Measurements from ENCODE around the gene TBR1. TPM values are rescaled to one million over a fixed set of nuclear protein-coding genes. Genes with fewer than 3 reads are reported as not detected.

TBR1 gene
- under 1 TPM in 1 of 5 experiments, not detected in 4; 0.02 TPM for total RNA-seq
- polyA plus RNA-seq, result not detected
- total RNA-seq, result not detected

- Mint-ChIP-seq H3K36me3 (peaks cover 0 to 14% (median 0%) of the 10 kb centered on the region in 5 donors), H3K4me1 (peaks cover 32 to 54% (median 52%) of the 10 kb centered on the region in 7 donors), H3K9me3 (peaks cover 0 to 4% (median 0%) of the 10 kb centered on the region in 11 donors), H3K27me3 (peaks cover 68 to 73% (median 70%) of the 10 kb centered on the region in 5 donors), H3K27ac (peak within 1 kb of the TSS in 2 of 9 donors; percentile 26 to 48), H3K4me3 (peak within 1 kb of the TSS; percentile 54 to 84 (median 74))
- ATAC-seq, result no peak
- H3K27me3 ChIP-seq (ENCODE audit: control insufficient read depth in 2 of 2, insufficient read depth in 2 of 2, low read length in 2 of 2), result peaks cover 7 to 56% of the 10 kb centered on the region in 2 donors
- peak in 1 of 9 donors; percentile 31 for DNase-seq
- no peak within 1 kb of the TSS for H3K27ac ChIP-seq (ENCODE audit: low read depth, low read length)
- no peaks in the 10 kb centered on the region for H3K9me3 ChIP-seq (ENCODE audit: control insufficient read depth in 2 of 3, low read length in 3 of 3)
- ChIA-PET CTCF (no interaction called here), POLR2A (no interaction called here)
- peaks cover 23 to 31% of the 10 kb centered on the region in 2 donors for H3K4me1 ChIP-seq (ENCODE audit: control insufficient read depth in 2 of 2, insufficient read depth in 2 of 2, low read length in 2 of 2)
- intact Hi-C loops (cut with micrococcal nuclease), result loop anchor here (1.0 to 10.0 kb wide), 7 partner anchors 8 to 536 kb away; partner anchors contain the start of gene PSMD14 (in 2 of the 2)
- H3K36me3 ChIP-seq (ENCODE audit: control insufficient read depth in 2 of 3, insufficient read depth in 3 of 3, low read length in 3 of 3), result no peaks in the 10 kb centered on the region
- peak within 1 kb of the TSS; percentile 43 for H3K4me3 ChIP-seq (ENCODE audit: low read length)
Observed at GRCh38 chr2:161415987-161416707, at the start of gene TBR1. TBR1 (plus strand) TSS chr2:161416297; CDS start chr2:161416411, 114 bp downstream.

- DNase-seq (no peak), ATAC-seq (no peak)
- Histone ChIP-seq H3K4me3 (ENCODE audit: low read length) (no peak overlapping the region), H3K4me1 (ENCODE audit: control insufficient read depth in 2 of 2, insufficient read depth in 2 of 2, low read length in 2 of 2) (no peaks in the 10 kb centered on the region), H3K36me3 (ENCODE audit: control insufficient read depth in 2 of 3, insufficient read depth in 3 of 3, low read length in 3 of 3) (peaks cover 0 to 5% (median 4%) of the 10 kb centered on the region in 3 experiments), H3K27ac (ENCODE audit: low read depth, low read length) (no peak overlapping the region), H3K27me3 (ENCODE audit: control insufficient read depth in 2 of 2, insufficient read depth in 2 of 2, low read length in 2 of 2) (no peaks in the 10 kb centered on the region), H3K9me3 (ENCODE audit: control insufficient read depth in 2 of 3, low read length in 3 of 3) (peaks cover 0 to 3% (median 0%) of the 10 kb centered on the region in 3 experiments)
- Mint-ChIP-seq H3K27me3 (no peaks in the 10 kb centered on the region), H3K27ac (no peak overlapping the region), H3K4me1 (peaks cover 0 to 9% (median 5%) of the 10 kb centered on the region in 7 donors), H3K4me3 (no peak overlapping the region), H3K36me3 (peaks cover 4 to 57% (median 40%) of the 10 kb centered on the region in 5 donors), H3K9me3 (peaks cover 0 to 13% (median 4%) of the 10 kb centered on the region in 11 donors)
- ChIA-PET CTCF (no interaction called here), POLR2A (no interaction called here)
- intact Hi-C loops (cut with micrococcal nuclease), result no loop called here
Observed at GRCh38 chr2:161367675-161368074, 48.4 kb upstream of the TBR1 start.

GRCh38 chr2:161369311-161369710, 46.8 kb upstream of the TBR1 start:
- no peaks in the 10 kb centered on the region for H3K27me3 Mint-ChIP-seq
- Histone ChIP-seq H3K4me1 (ENCODE audit: control insufficient read depth in 2 of 2, insufficient read depth in 2 of 2, low read length in 2 of 2) (no peaks in the 10 kb centered on the region), H3K27ac (ENCODE audit: low read depth, low read length) (no peak overlapping the region), H3K36me3 (ENCODE audit: control insufficient read depth in 2 of 3, insufficient read depth in 3 of 3, low read length in 3 of 3) (peaks cover 0 to 5% (median 4%) of the 10 kb centered on the region in 3 experiments), H3K9me3 (ENCODE audit: control insufficient read depth in 2 of 3, low read length in 3 of 3) (no peaks in the 10 kb centered on the region), H3K4me3 (ENCODE audit: low read length) (no peak overlapping the region), H3K27me3 (ENCODE audit: control insufficient read depth in 2 of 2, insufficient read depth in 2 of 2, low read length in 2 of 2) (no peaks in the 10 kb centered on the region)
- H3K4me3 Mint-ChIP-seq, result no peak overlapping the region
- ChIA-PET CTCF (no interaction called here), POLR2A (no interaction called here)
- no peak for DNase-seq
- peaks cover 4 to 47% (median 32%) of the 10 kb centered on the region in 5 donors for H3K36me3 Mint-ChIP-seq
- intact Hi-C loops (cut with micrococcal nuclease), result no loop called here
- peaks cover 0 to 7% (median 4%) of the 10 kb centered on the region in 7 donors for H3K4me1 Mint-ChIP-seq
- H3K9me3 Mint-ChIP-seq, result no peaks in the 10 kb centered on the region
- no peak overlapping the region for H3K27ac Mint-ChIP-seq
- ATAC-seq, result no peak

- ChIA-PET CTCF (no interaction called here), POLR2A (no interaction called here)
- Mint-ChIP-seq H3K9me3 (no peaks in the 10 kb centered on the region), H3K4me1 (peaks cover 0 to 3% (median 0%) of the 10 kb centered on the region in 7 donors), H3K4me3 (no peak overlapping the region), H3K36me3 (peaks cover 4 to 44% (median 29%) of the 10 kb centered on the region in 5 donors), H3K27ac (no peak overlapping the region), H3K27me3 (no peaks in the 10 kb centered on the region)
- Histone ChIP-seq H3K9me3 (ENCODE audit: control insufficient read depth in 2 of 3, low read length in 3 of 3) (no peaks in the 10 kb centered on the region), H3K27me3 (ENCODE audit: control insufficient read depth in 2 of 2, insufficient read depth in 2 of 2, low read length in 2 of 2) (no peaks in the 10 kb centered on the region), H3K4me3 (ENCODE audit: low read length) (no peak overlapping the region), H3K36me3 (ENCODE audit: control insufficient read depth in 2 of 3, insufficient read depth in 3 of 3, low read length in 3 of 3) (peaks cover 0 to 5% (median 4%) of the 10 kb centered on the region in 3 experiments), H3K27ac (ENCODE audit: low read depth, low read length) (no peak overlapping the region), H3K4me1 (ENCODE audit: control insufficient read depth in 2 of 2, insufficient read depth in 2 of 2, low read length in 2 of 2) (no peaks in the 10 kb centered on the region)
- ATAC-seq (no peak), DNase-seq (no peak)
- intact Hi-C loops (cut with micrococcal nuclease), result no loop called here
Observed at GRCh38 chr2:161370981-161371380, 45.1 kb upstream of the TBR1 start.

GRCh38 chr2:161371869-161372268, 44.2 kb upstream of the TBR1 start:
- no peak for DNase-seq
- Mint-ChIP-seq H3K36me3 (peaks cover 4 to 46% (median 25%) of the 10 kb centered on the region in 5 donors), H3K4me3 (no peak overlapping the region), H3K9me3 (no peaks in the 10 kb centered on the region), H3K27ac (no peak overlapping the region), H3K4me1 (no peaks in the 10 kb centered on the region), H3K27me3 (no peaks in the 10 kb centered on the region)
- Histone ChIP-seq H3K9me3 (ENCODE audit: control insufficient read depth in 2 of 3, low read length in 3 of 3) (no peaks in the 10 kb centered on the region), H3K27ac (ENCODE audit: low read depth, low read length) (no peak overlapping the region), H3K27me3 (ENCODE audit: control insufficient read depth in 2 of 2, insufficient read depth in 2 of 2, low read length in 2 of 2) (no peaks in the 10 kb centered on the region), H3K36me3 (ENCODE audit: control insufficient read depth in 2 of 3, insufficient read depth in 3 of 3, low read length in 3 of 3) (peaks cover 0 to 5% (median 4%) of the 10 kb centered on the region in 3 experiments), H3K4me3 (ENCODE audit: low read length) (no peak overlapping the region), H3K4me1 (ENCODE audit: control insufficient read depth in 2 of 2, insufficient read depth in 2 of 2, low read length in 2 of 2) (no peaks in the 10 kb centered on the region)
- CTCF ChIA-PET, result no interaction called here
- POLR2A ChIA-PET, result no interaction called here
- no peak for ATAC-seq
- intact Hi-C loops (cut with micrococcal nuclease), result no loop called here

GRCh38 chr2:161373942-161374341, 42.2 kb upstream of the TBR1 start:
- Histone ChIP-seq H3K4me3 (ENCODE audit: low read length) (no peak overlapping the region), H3K27ac (ENCODE audit: low read depth, low read length) (no peak overlapping the region), H3K36me3 (ENCODE audit: control insufficient read depth in 2 of 3, insufficient read depth in 3 of 3, low read length in 3 of 3) (peaks cover 0 to 5% (median 4%) of the 10 kb centered on the region in 3 experiments), H3K4me1 (ENCODE audit: control insufficient read depth in 2 of 2, insufficient read depth in 2 of 2, low read length in 2 of 2) (no peaks in the 10 kb centered on the region), H3K27me3 (ENCODE audit: control insufficient read depth in 2 of 2, insufficient read depth in 2 of 2, low read length in 2 of 2) (no peaks in the 10 kb centered on the region), H3K9me3 (ENCODE audit: control insufficient read depth in 2 of 3, low read length in 3 of 3) (no peaks in the 10 kb centered on the region)
- Mint-ChIP-seq H3K4me1 (no peaks in the 10 kb centered on the region), H3K27ac (no peak overlapping the region), H3K27me3 (no peaks in the 10 kb centered on the region), H3K9me3 (no peaks in the 10 kb centered on the region), H3K36me3 (peaks cover 4 to 40% (median 25%) of the 10 kb centered on the region in 5 donors), H3K4me3 (no peak overlapping the region)
- intact Hi-C loops (cut with micrococcal nuclease), result no loop called here
- ChIA-PET POLR2A (no interaction called here), CTCF (no interaction called here)
- DNase-seq, result no peak
- ATAC-seq, result no peak

- Histone ChIP-seq H3K4me1 (ENCODE audit: control insufficient read depth in 2 of 2, insufficient read depth in 2 of 2, low read length in 2 of 2) (no peaks in the 10 kb centered on the region), H3K9me3 (ENCODE audit: control insufficient read depth in 2 of 3, low read length in 3 of 3) (no peaks in the 10 kb centered on the region), H3K4me3 (ENCODE audit: low read length) (no peak overlapping the region), H3K27ac (ENCODE audit: low read depth, low read length) (no peak overlapping the region), H3K36me3 (ENCODE audit: control insufficient read depth in 2 of 3, insufficient read depth in 3 of 3, low read length in 3 of 3) (peaks cover 0 to 5% (median 4%) of the 10 kb centered on the region in 3 experiments), H3K27me3 (ENCODE audit: control insufficient read depth in 2 of 2, insufficient read depth in 2 of 2, low read length in 2 of 2) (no peaks in the 10 kb centered on the region)
- ATAC-seq (no peak), DNase-seq (no peak)
- ChIA-PET POLR2A (no interaction called here), CTCF (no interaction called here)
- intact Hi-C loops (cut with micrococcal nuclease), result no loop called here
- H3K4me3 Mint-ChIP-seq, result no peak overlapping the region
- peaks cover 0 to 3% (median 0%) of the 10 kb centered on the region in 7 donors for H3K4me1 Mint-ChIP-seq
- no peaks in the 10 kb centered on the region for H3K27me3 Mint-ChIP-seq
- peaks cover 4 to 40% (median 26%) of the 10 kb centered on the region in 5 donors for H3K36me3 Mint-ChIP-seq
- no peak overlapping the region for H3K27ac Mint-ChIP-seq
- H3K9me3 Mint-ChIP-seq, result no peaks in the 10 kb centered on the region
Observed at GRCh38 chr2:161374446-161374845, 41.7 kb upstream of the TBR1 start.

Measured in naive thymus-derived CD4-positive, alpha-beta T cell (primary cell).